ENCODE measurements around the gene C11orf71.

DNA sequence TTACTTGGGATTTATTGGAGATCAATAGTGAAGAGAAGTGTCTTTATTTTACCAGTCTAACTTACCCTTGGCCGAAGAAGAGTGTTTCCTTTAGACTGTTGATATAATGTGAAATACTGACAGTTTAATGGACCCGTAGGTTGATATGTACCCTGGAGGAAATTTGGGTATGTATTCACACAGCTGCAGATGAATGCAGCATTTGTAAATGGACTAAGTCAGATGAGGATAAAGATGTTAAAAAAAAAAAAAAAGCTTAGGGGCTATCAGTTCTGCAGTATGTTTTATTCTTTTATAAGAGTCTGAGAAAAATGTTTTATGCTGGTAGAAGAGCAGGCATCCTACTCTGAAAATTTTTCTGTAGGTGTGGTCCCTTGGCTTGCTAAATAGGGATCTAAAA, 41.6 kb upstream of the C11orf71 start:
- TF ChIP-seq, protein P1, sequence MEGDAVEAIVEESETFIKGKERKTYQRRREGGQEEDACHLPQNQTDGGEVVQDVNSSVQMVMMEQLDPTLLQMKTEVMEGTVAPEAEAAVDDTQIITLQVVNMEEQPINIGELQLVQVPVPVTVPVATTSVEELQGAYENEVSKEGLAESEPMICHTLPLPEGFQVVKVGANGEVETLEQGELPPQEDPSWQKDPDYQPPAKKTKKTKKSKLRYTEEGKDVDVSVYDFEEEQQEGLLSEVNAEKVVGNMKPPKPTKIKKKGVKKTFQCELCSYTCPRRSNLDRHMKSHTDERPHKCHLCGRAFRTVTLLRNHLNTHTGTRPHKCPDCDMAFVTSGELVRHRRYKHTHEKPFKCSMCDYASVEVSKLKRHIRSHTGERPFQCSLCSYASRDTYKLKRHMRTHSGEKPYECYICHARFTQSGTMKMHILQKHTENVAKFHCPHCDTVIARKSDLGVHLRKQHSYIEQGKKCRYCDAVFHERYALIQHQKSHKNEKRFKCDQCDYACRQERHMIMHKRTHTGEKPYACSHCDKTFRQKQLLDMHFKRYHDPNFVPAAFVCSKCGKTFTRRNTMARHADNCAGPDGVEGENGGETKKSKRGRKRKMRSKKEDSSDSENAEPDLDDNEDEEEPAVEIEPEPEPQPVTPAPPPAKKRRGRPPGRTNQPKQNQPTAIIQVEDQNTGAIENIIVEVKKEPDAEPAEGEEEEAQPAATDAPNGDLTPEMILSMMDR (IDR thresholded peaks at IDR 0.05) = no peak
- no peak for TF ChIP-seq ZFX (IDR thresholded peaks at IDR 0.05; ENCODE audit: borderline replicate concordance)
